SK-N-MC (cell line): ENCODE measurements around the gene CYP1A2.
"Not testable (repeated sequence)": the region's sequence is repeated elsewhere in the genome, so short reads cannot be mapped to it uniquely, and the experiment has no call there.

Experiments
- DNase-seq: peaks from one replicate; pipeline ENCODE4 v3.0.0-alpha.2; 2011; ENCODE audit warnings: low read depth, low spot score
- H3K27ac ChIP-seq: fragments of 200-600 bp; sonication (generic); 2 replicates; pipeline ENCODE4 v1.5.1; 2016; ENCODE audit warnings: mixed run types
- H3K36me3 ChIP-seq: fragments of 200-600 bp; sonication (generic); 2 replicates; pipeline ENCODE4 v1.6.1; 2017; ENCODE audit warnings: antibody characterized with exemption, low read length, mixed read lengths; ENCODE audit not compliant: insufficient read depth
- H3K4me3 ChIP-seq: fragments of 200-600 bp; sonication (generic); 2 replicates; pipeline ENCODE4 v1.5.1; 2016
- H3K9ac ChIP-seq: fragments of 200-600 bp; sonication (generic); 2 replicates; pipeline ENCODE4 v1.8.0; 2017; ENCODE audit warnings: mixed run types, mixed read lengths; ENCODE audit not compliant: insufficient read length
- H3K9me3 ChIP-seq: fragments of 200-600 bp; sonication (generic); 2 replicates; pipeline ENCODE4 v1.6.1; 2017; ENCODE audit warnings: low read depth, mild to moderate bottlenecking, antibody characterized with exemption, low read length, moderate library complexity, mixed read lengths
- EZH2 ChIP-seq: fragments of 200-600 bp; sonication (generic); IDR thresholded peaks from one replicate; pipeline ENCODE4 v1.6.1; 2017; ENCODE audit warnings: antibody characterized with exemption
- FOXP2 ChIP-seq: optimal IDR thresholded peaks from 2 replicates; pipeline ENCODE3; 2011; ENCODE audit warnings: mild to moderate bottlenecking, moderate library complexity; ENCODE audit not compliant: insufficient read depth; ENCODE audit errors: extremely low read length, control extremely low read depth
- POLR2AphosphoS5 ChIP-seq: IDR thresholded peaks from 2 replicates; pipeline ENCODE4 v1.6.1; 2012; ENCODE audit warnings: mild to moderate bottlenecking, low read depth, low read length, borderline replicate concordance

CYP1A2 gene

DNA sequence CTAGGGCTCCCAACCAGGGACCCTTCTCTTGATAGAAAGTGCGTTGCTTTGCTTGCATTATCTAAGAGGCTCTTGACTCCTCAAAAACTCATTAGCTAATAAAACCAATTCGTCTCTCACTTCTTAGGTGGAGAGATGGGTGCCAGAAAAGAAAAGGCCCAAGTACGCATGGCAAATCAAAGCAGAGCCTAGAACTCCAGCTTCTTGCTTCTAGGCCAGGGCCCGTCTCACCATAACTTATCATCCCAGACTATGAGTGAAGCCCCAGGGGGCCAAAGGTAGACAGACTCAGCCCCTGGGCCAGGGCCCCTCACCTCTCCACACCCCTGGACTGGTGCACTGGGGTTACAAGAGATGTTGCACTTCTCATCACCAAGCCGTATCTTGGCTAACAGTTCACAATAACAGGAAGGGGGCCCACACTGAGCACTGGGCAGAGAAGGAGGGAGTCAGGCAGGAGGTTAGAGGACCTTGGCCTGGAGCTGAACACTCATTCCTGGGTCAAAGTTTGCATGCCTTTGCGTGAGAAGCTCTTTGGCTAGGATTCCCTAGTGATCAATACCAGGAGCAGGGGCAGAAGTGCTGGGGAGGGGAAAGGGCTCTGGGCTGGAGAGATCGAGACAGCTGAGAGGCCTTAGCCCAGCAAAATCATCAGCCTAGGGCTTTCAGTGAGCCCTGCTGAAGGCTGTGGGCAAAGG is 17.9 kb upstream of the CYP1A2 start:
- no peak overlapping the region for H3K4me3 ChIP-seq
- no peak for TF ChIP-seq POLR2AphosphoS5
- TF ChIP-seq EZH2, result no peak
- TF ChIP-seq FOXP2, result no peak
- no peak overlapping the region for H3K9ac ChIP-seq
- no peaks in the 10 kb centered on the region for H3K36me3 ChIP-seq
- H3K9me3 ChIP-seq, result no peaks in the 10 kb centered on the region
- H3K27ac ChIP-seq, result no peak overlapping the region
- no peak for DNase-seq

DNA sequence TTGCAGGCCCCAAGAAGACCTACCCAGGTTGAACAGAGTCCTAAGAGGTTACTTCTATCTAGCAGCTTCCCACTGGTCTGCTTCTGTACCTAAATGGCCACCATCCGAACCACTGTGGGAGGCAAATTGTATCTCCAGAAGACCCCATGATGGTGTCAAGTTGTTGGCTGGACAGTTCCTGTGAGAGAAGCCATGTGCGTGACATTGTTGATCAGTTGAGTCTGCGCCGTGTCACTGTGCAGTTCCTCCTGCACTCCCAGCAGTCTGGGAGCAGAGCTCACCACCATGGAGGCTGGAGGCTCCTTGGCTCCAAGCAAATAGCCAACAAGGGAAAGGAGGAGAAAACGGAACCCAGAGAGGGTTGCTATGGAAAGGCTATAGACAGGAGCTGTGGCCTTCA is 15.8 kb upstream of the CYP1A2 start:
- Histone ChIP-seq H3K4me3 (no peak overlapping the region), H3K9ac (no peak overlapping the region), H3K36me3 (no peaks in the 10 kb centered on the region), H3K9me3 (no peaks in the 10 kb centered on the region), H3K27ac (no peak overlapping the region)
- no peak for DNase-seq
- TF ChIP-seq POLR2AphosphoS5 (no peak), EZH2 (no peak), FOXP2 (no peak)

DNA sequence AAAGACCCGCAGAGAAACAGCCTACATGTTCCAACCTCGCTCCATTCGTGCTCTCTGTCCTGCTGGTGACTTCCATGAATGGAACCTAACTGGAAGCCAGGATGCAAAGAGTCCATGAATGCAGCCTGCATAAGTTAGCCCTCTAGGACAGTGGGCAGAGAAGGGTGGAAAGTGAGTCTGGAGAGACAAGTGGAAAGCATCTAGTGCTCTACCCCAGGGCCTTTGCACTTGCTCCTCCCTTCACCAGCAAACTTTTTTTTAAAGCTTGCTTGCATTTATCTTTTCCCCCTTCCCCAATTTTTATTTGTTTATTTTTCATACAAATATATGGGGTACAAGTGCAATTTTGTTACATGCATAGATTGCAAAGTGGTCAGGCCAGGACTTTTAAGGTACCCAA is 15.4 kb upstream of the CYP1A2 start:
- H3K4me3 ChIP-seq, result no peak overlapping the region
- no peaks in the 10 kb centered on the region for H3K36me3 ChIP-seq
- no peak overlapping the region for H3K27ac ChIP-seq
- DNase-seq, result no peak
- H3K9ac ChIP-seq, result no peak overlapping the region
- no peak for TF ChIP-seq FOXP2
- TF ChIP-seq POLR2AphosphoS5, result no peak
- no peak for TF ChIP-seq EZH2
- no peaks in the 10 kb centered on the region for H3K9me3 ChIP-seq

DNA sequence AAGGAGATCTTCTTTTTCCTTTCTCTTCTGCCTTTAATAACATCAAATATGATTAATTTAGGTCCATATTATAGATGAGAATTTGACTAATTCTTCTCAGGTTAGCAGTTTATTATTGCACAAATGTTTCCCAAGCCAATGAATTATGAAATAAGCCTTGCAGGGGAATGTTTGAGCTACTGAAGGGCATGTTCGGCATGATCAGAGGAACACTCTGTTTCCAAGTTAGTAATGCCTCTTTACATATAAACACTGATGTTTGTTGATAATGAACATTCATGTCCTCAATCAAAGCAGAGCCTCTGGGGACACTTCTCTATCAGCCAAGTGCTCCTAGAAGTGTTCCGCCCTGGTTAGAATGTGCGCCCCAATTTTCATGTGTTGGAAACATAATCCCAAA is 13.3 kb upstream of the CYP1A2 start:
- Histone ChIP-seq H3K4me3 (no peak overlapping the region), H3K27ac (no peak overlapping the region), H3K9me3 (no peaks in the 10 kb centered on the region), H3K36me3 (no peaks in the 10 kb centered on the region), H3K9ac (no peak overlapping the region)
- TF ChIP-seq FOXP2 (no peak), EZH2 (no peak), POLR2AphosphoS5 (no peak)
- no peak for DNase-seq

DNA sequence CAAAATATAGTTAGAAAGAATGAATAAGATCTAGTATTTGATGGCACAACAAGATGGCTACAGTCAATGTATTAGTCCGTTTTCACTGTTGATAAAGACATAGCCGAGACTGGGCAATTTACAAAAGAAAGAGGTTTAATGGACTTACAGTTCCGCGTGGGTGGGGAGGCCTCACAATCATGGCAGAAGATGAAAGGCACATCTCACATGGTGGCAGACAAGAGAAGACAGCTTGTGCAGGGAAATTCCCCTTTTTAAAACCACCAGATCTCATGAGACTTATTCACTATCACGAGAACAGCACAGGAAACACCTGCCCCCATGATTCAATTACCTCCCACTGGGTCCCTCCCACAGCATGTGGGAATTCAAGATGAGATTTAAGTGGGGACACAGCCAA is 10.4 kb upstream of the CYP1A2 start:
- H3K27ac ChIP-seq, H3K9me3 ChIP-seq, H3K36me3 ChIP-seq, DNase-seq, H3K4me3 ChIP-seq, H3K9ac ChIP-seq: not testable (repeated sequence)

GRCh38 chr15:74742422-74742821 is 6.2 kb upstream of the CYP1A2 start:
- H3K9ac ChIP-seq, result no peak overlapping the region
- H3K27ac ChIP-seq, result no peak overlapping the region
- DNase-seq, result no peak
- no peaks in the 10 kb centered on the region for H3K9me3 ChIP-seq
- H3K4me3 ChIP-seq, result no peak overlapping the region
- no peaks in the 10 kb centered on the region for H3K36me3 ChIP-seq
- TF ChIP-seq EZH2 (no peak), FOXP2 (no peak), POLR2AphosphoS5 (no peak)

DNA sequence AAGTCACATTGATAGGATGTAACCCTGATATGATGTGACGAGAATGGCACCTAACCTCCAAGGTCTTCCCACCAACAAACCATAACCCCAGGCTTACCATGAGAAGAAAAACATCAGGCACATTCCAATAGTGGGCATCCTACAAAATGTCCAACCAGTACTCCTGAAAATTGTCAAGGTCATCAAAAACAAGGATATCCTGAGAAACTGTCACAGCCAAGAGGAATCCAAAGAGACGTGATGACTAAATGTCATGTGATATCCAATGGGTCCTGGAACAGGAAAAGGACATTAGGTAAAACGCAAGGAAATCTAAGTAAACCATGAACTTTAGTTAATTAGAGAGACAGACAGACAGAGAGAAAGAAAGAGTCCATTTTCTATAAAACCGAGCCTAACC is 2.3 kb upstream of the CYP1A2 start:
- no peak for DNase-seq
- Histone ChIP-seq H3K36me3 (no peaks in the 10 kb centered on the region), H3K27ac (no peak overlapping the region), H3K9ac (no peak overlapping the region), H3K9me3 (no peaks in the 10 kb centered on the region), H3K4me3 (no peak overlapping the region)
- no peak for TF ChIP-seq EZH2
- TF ChIP-seq POLR2AphosphoS5, result no peak
- no peak for TF ChIP-seq FOXP2

- no peak for TF ChIP-seq EZH2
- no peak for TF ChIP-seq POLR2AphosphoS5
- no peak for TF ChIP-seq FOXP2
- Histone ChIP-seq H3K27ac (no peak overlapping the region), H3K9ac (no peak overlapping the region), H3K4me3 (no peak overlapping the region), H3K9me3 (no peaks in the 10 kb centered on the region), H3K36me3 (no peaks in the 10 kb centered on the region)
- DNase-seq, result no peak
Observed at GRCh38 chr15:74749832-74750231, 1.2 kb downstream of the CYP1A2 start.

DNA sequence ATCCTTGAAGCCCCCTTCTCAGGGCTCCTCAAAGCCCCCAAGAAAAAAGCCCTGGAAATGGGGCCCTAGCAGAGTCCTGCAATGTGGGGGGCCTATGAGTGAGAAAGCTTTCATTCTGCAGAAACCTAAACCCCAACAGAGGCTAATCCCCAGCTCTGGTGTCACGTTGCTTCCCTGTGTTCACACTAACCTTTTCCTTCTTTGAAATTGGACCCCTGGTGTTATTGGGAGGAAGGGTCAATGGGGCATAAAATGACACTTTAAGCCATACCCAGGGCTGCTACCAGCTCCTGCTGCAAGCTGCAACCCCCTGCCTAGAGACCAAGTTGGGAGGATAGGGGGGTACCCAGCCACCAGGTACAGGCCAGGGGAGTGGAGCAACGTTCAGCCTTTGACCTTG is 2.1 kb downstream of the CYP1A2 start:
- Histone ChIP-seq H3K36me3 (no peaks in the 10 kb centered on the region), H3K4me3 (no peak overlapping the region), H3K9me3 (no peaks in the 10 kb centered on the region), H3K9ac (no peak overlapping the region), H3K27ac (no peak overlapping the region)
- no peak for DNase-seq
- TF ChIP-seq FOXP2 (no peak), EZH2 (no peak)
